HG02884 (cell line): ENCODE results near the gene ZNF556.

ENCODE experiments used
- ATAC-seq: cut with Tn5 transposase; IDR thresholded peaks from one replicate; pipeline ENCODE4 v1.9.1; 2021; ENCODE audit warnings: mild to moderate bottlenecking, moderate library complexity; ENCODE audit not compliant: unreplicated experiment

ZNF556 gene

DNA sequence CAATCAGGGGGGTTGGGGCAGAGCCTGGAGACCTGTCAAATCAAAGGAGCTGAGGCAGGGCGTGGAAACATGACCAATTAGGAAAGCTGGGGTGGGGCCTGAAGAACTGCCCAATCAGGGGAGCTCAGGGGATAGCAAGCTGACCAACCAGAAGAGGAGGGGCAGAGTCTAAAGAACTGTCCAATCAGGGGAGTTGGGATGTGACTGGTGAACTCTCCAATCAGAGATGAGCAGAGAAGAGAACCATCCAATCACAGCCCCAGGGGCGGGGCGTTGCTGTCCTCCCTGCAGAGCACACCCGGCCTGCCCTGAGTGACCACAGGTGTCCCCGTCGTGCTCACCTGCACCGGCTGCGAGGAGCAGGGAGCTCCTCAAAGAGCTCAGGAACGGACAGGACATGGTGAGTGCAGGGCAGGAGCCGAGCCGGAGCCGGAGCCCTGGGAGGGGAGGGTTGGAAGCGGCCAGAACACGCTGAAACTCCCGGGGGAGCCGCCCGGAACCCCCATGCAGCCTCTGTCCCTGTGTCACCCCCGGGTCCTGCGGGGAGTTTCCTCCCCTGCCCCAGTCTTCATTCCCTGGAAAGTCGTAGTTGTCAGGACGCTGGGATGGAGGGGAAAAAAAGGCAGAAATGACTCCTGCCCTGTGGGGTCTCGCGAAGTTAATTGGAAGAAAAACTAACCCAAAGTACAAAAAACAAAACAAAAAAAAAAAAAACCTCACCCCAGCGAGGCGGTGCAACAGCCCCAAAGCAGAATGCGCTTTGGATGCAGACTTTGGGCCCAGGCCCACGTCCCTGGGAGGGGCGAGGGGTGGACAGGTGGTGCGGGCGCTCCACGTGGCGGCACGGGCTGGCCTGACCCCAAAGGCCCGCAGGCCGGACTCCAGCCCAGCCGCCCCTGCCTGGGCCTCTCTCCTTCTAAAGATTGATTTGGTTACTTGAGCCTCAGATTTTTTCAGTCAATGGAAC is at the start of gene ZNF556:
ZNF556 (plus strand) TSS at position 311 of the 967 bp plus-strand sequence; CDS start at position 398, 87 bp downstream.
- no peak for ATAC-seq

DNA sequence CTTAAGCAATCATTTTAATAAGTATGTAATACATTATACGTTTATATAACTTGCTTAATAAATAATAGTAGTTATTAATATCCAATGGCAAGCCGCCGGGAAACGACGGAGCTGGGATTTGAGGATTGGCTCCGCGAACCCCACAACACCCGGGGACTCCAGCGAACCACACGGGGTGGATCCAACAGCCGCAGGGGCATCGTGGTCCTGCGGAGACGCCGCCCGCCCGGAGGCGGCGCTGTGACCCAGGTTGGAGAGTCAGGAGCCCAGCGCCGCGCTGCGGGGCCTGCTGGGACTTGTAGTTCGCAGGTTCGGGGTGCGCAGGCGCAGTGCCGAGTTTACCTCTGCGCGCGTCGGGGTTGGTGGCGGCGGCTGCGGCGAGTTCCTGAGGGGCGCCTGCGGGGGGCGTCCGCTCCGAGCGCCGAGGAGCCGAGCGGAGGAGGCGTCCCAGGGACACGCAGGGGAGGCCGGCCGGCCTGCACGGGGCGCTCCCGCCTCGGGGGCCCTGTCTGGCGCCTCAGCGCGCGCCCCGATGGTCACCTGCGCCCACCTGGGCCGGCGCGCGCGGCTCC is 47.5 kb upstream of the ZNF556 start, which contains the start of gene ZNF554:
ZNF554 (plus strand) TSS at position 329 of the 572 bp plus-strand sequence; CDS start at position 533, 204 bp downstream.
- peak; percentile 68 for ATAC-seq

DNA sequence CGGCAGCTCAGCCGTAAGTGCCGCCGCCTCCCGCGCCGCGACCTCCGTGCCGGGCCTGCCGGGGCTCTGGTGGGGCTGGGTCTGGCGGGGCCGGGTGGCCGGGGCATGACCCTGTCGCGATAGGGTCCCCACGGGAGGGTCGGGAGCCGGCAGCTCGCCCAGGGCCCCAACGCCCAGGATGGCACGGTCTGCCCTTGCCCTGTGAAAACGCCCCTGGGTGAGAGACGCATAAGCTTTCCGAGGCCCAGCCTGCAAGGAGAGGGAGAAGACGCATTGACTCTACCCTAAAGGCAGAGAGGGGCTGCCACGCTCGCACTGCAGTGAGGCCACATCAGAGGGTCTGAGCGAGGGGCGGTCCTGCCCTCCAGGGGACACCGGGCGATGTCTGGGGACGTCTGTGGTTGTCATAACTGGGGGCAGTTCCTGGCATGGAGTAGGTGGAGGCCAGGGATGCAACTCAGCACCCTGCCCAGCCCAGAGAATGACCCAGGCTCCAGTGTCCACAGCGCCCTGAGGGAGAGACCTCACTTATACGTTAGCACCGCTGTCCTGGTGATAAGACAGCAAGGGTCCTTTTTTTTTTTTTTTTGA is 46.9 kb upstream of the ZNF556 start:
- ATAC-seq: peak; percentile 20

DNA sequence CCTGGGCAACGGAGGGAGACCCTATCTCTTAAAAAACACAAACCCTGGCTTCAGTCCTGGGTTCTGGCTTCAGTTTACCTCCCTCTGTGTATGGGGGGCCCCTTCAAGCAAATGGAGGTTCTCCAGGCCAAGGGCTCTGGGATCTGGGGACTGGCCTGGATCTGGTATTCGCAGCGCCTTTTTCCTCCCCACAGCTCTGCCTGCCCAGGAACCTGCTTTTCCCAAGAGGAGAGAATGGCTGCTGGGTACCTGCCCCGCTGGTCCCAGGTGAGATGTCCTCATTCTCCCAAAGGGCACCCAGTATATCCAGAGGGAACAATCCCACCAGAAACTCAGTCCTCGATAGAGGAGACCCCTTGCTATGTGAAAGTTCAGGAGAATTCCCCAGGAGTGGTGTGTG is 44.3 kb upstream of the ZNF556 start:
- ATAC-seq: no peak

DNA sequence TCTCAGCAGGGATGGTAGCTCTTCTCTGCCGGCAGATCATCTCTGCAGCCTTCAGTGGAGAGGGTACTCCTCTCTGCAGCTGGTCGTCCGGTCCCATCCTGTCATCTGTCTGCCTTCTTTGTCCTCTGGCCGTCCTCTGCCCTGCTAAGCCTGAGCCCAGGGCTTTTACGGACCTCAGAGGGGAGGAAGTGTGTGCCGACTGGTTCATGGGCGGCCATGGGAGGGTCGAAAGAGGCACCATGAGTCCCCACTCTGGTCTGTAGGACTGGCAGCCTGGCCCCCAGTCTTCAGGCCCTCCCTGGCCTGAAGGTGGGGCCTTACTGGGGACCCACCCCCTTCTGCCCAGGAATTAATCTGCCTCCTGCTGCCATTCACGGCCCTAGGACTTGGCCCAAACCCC is 43.5 kb upstream of the ZNF556 start:
- ATAC-seq: no peak

DNA sequence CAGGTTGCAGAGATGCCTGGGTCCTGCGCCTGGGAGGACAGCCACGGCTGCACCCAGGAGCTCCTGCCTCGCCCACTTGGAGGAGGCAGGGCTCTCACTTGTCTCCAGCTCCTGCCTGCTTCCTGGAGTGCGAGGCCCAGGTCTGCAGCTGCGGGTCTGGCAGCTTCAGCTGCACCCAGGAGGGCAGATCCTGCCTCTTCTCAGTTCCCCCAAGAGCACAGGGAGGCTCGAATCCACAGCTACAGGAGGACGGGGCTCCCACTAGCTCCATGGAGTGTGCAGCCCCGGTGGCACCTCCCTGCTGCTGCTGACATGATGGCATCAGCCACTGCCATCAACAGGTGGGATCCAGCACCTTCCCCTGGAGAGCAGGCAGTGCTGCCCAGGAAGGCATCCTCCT is 43.0 kb upstream of the ZNF556 start:
- ATAC-seq: no peak

DNA sequence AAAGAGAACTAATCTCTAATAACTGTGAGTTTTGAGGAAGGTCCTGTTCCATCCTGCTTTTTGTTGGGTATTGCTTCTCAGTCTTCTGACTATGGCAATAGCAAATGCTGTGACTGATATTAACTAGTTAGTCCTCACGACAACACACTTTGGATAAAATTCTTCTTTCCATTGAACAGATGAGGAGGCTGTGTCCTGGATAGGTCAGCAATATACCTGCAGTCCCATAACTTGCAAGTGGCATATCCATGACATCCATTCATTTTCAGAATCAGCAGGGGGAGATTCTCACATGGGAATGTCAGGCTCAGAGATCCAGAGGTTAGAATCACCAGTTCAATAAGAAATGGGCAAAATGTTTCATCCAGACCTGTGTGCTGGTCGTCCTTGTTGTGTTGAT is 40.1 kb upstream of the ZNF556 start:
- no peak for ATAC-seq

DNA sequence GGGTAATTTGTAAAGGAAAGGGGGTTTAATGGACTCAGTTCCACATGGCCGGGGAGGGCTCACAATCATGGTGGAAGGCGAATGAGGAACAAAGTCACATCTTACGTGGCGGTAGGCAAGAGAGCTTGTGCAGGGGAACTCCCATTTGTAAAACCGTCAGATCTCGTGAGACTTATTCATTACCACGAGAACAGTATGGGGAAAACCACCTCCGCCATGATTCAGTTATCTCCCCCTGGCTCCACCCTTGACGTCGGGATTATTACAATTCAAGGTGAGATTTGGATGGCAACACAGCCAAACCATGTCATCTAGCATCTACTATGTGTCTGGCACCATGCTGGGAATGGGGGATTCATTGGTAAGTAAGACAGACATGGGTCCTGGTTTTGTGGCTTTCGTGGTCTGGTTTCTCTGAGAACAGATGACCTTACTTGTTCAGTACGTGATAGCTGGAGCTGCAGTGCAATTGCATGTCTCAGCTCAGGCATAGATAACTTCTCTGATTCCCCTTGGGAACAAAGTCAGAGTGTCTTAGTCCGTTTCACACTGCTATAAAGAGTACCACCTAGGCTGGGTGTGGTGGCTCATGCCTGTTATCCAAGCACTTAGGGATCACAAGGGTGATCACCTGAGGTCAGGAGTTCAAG is 39.2 kb upstream of the ZNF556 start:
- no peak for ATAC-seq

DNA sequence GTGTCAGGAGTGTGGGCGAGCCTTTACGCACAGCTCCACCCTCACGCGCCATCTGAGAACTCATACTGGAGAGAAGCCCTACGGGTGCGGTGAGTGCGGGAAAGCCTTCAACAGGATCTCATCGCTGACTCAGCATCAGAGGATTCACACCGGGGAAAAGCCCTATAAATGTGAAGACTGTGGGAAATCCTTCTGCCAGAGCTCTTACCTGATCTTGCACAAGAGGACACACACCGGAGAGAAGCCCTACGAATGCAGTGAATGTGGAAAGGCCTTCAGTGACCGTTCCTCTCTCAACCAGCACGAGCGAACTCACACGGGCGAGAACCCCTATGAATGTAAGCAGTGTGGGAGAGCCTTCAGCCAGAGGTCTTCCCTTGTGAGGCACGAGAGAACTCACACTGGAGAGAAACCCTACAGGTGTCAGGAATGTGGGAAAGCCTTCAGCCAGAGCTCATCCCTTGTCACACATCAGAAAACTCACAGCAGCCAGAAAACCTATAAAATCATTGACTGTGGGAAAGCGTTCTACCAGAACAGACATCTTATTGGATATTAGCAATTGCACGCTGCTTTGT is 32.8 kb upstream of the ZNF556 start:
- no peak for ATAC-seq

DNA sequence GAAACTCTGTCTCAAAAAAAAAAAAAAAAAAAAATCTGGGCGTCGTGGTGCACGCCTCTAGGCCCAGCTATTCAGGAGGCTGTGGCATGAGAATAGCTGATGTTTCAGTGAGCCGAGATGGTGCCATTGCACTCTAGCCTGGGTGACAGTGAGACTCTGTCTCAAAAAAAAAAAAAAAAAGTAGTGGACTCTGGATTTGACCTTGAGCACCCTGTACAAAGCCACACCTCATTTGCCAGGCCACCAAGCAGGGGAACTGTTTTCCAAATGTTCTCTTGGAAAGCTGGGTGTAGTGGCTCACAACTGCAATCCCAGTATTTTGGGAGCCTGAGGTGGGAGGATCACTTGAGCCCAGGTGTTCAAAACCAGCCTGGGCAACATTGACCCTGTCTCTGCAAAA is 29.7 kb upstream of the ZNF556 start:
- ATAC-seq: no peak

DNA sequence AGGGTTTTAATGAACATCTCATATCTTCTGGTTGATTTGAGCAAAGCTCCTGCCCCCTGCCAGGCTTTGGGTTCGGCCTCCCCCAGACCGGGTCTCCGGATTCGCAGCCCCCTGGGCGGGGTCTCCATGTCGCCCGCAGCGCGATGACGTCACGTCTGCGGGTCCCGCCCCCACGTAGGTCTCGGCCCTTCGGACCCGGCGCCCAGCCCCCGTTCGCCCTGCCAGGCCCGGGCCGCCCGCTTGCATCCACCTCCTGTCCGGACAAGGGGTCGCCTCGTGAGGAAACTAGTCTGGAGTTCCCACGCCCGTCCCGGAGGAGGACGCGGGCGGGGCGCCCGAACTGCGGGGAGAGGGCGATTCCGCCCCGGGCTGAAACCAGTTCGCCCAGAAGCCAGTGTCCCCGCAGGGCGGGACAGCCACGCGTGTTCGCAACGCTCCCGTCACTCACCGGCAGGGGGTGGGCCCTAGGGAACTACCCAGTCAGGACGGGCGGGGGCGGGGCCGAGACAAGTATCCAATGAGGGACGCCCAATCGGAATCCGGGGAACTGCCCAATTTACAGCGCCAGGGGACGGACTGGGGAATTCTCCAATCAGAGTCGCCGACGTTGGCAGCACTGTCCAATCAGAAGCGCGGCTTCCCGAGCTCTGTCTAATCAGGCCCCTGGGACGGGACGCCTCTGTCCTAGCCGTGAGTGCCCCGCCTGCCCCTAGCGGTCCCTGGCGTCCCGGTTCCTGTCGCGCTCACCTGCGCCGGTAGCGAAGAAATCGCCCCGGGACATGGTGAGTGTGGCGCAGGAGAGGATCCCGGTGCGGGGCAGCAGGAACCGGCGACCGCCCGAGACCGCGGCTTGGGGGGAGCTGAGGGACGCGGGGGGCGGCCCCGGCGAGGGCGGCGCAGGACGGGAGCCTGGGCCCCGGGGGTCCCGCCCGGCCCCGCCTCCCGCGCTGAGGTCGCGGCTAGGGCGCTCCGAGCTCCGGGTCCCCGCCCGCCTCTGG is 26.0 kb upstream of the ZNF556 start, which contains the start of gene ZNF555:
ZNF555 (plus strand) TSS at position 682 of the 998 bp plus-strand sequence; CDS start at position 780, 98 bp downstream.
- ATAC-seq: peak; percentile 89

DNA sequence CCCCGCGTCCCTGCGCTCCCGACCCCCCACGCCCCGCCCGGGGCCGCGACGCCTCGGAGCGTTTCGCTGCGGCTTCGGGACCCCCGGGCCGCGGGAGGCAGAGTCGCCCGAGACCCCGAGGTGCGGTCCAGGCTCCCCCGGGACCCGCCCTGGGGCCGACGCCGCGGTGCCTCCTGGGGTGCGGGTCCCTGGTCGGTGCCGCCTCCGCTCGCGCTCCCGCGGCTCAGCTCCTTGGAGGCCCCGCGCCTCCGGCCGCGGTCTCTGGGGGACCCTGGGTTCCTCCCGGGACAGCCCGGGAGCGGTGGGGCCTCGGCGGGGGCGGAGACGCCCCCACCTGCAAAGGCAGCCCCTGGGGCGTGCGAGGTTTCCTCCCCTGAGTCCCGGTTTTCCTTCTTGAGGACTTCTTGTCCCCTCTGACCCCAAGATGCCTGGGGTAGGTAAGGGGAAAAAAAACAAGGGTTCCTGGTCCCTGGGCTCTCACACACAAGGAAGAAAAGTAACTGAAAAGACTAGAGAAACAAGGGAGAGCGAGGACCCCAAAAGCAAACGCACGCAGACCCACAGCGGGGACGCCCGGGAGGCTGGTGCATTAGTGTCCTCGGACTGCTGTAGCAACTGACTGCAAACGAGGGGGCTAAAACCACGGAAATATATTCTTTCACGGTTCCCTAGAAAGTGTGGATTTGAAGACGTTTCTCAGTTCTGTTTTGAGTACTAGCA is 25.1 kb upstream of the ZNF556 start:
- ATAC-seq: peak; percentile 18

DNA sequence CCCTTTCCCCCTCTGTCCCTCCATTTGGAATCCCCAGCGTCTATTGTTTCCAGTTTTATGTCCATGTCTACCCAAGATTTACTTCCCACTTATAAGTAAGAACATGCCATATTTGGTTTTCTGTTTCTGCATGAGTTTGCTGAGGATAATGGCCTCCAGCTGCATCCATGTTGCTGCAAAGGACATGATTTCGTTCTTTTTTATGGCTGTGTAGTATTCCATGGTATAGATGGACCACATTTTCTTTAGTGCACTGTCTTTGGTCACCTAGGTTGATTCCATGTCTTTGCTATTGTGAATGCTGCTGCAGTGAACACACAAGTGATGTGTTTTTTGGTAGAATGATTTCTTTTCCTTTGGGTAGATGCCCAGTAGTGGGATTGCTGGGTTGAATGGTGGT is 22.0 kb upstream of the ZNF556 start:
- ATAC-seq: no peak

DNA sequence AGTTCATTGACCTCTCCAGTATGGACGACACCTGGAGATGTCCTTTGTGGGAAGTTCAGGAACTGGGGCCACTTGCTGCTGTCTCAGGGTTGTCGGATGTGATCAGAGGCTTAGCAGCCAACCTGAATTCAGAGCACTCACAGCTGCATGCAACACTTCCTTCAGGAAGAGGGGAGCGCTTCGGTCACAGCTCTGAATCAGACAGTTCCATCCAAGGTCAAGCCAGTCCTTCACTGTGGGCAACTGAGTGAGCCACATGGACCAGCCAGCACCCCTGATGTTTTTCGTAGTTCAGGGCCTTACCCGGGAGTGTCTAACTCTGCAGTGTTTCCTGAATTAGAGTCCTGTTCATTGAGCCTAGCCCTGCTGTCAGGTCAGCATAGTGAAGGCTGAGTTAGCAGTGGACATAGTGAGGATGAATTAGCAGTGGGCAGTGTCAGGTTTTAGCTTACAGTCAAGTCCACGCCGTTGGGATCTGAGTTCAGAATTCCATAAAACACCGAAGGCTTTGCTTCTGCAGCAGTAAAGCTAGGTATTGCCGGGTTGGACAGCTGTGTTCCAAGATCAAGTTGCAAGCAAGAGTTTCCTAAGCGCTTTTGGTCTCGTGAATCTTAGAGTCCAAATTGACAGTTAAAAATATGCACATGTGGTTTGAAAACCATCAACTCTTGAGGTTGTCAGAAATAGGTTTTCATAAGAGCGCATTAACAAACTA is 20.8 kb upstream of the ZNF556 start:
- ATAC-seq: no peak

DNA sequence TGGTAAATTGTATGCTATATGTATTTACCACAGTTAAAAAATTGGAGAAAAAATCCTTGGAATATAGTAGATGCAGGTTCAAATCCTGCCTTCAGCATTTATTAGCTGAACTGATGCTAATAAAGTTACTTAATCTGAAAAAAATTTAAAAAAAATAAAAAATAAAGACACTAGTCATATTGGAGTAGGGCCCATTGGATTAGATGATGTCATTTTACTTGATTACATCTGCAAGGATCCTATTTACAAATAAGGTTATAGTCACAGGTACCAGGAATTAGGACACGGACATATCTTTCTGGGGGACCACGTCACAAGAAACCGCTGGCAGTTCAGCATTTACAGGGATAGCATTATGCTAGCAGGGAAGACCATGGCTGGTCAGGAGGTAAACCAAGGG is 19.6 kb upstream of the ZNF556 start:
- no peak for ATAC-seq

DNA sequence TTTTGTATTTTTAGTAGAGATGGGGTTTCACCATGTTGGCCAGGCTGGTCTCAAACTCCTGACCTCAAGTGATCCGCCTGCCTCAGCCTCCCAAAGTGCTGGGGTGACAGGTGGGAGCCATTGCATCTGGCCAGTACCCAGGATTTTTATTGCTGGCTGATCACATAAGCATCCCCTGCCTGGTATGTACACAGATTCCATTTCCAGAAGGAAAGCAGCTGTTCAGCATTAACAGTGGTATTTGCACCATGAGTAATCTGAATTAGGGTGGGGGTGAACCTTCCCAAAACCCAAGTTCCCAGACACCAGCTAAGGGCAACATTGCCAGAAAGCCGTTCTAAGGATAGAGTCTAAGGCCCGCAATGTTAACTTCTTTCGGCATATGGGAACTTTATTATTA is 18.5 kb upstream of the ZNF556 start:
- no peak for ATAC-seq

DNA sequence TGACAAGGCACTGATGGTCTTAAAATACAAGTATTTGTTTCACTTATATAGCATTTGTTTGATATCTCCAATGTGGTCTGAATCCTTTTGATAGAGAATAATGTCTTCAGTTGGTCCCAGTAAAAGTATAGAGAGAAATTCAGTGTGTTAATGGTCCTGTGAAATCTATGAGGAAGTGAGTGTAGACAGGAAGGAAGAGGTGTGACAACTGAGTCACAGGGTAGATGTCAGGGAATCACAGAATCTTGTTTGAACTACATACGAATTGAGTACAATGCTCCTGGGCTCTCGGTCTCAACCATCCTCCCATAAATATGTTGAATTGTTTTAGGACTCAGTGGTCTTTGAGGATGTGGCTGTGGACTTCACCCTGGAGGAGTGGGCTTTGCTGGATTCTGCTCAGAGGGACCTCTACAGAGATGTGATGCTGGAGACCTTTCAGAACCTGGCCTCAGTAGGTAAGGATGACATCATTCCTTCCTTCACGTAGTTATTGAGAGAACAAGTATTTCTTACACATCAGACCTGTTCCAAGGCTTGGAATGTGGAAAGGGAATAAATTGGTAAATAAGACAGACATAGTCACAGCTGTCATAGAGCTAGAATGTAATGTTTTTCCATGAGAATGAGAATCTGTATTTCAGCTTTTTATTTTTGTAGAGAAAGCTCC is 16.7 kb upstream of the ZNF556 start:
- no peak for ATAC-seq

DNA sequence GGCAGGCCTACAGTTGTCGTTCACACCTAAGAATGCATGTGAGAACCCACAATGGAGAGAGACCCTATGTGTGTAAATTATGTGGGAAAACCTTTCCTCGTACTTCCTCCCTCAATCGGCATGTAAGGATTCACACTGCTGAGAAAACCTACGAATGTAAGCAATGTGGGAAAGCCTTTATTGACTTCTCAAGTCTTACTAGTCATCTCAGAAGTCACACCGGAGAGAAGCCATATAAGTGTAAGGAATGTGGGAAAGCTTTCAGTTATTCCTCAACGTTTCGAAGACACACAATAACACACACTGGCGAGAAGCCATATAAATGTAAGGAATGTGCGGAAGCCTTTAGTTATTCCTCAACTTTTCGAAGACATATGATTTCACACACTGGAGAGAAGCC is 14.5 kb upstream of the ZNF556 start:
- no peak for ATAC-seq
